Frontal cortex (tissue), 4 donors: ENCODE data around the gene SARS1. TPM values are rescaled to one million over a fixed set of nuclear protein-coding genes. Genes with fewer than 3 reads are reported as not detected.

Source experiments
- DNase-seq, 2 donors: peaks; one replicate each; pipeline ENCODE4 v3.0.0; 2012; ENCODE audit warnings: low spot score in 2 of 2
- FAIRE-seq: peaks from 2 replicates; lab custom pipeline; 2012; peaks lifted over from hg19 to GRCh38; lab: Jason Lieb, UNC
- total RNA-seq: library from RNA; depleted of rRNA; stranded (reverse); fragments of >200 nt; gene quantifications from one replicate; pipeline ENCODE4 v1.2.3, GENCODE V29; 2014
- donor health status: control.
- donor health status: control.
- donor health status: control.

The SARS1 gene
- total RNA-seq, 1 donor from 2014 or later: 162 TPM

- no peak for DNase-seq
- no peak for FAIRE-seq
Measured at GRCh38 chr1:109247401-109248365, 34.0 kb downstream of the SARS1 start.

- DNase-seq (no peak), FAIRE-seq (no peak)
Measured at GRCh38 chr1:109248444-109248796, 34.7 kb downstream of the SARS1 start.

GRCh38 chr1:109248797-109249629, 35.3 kb downstream of the SARS1 start, which contains the start of gene CELSR2:
CELSR2 (plus strand) TSS chr1:109249539; CDS start chr1:109250080, 541 bp downstream.
- FAIRE-seq: no peak
- peak; percentile 89 for DNase-seq

GRCh38 chr1:109249654-109250401, 36.1 kb downstream of the SARS1 start:
- FAIRE-seq (no peak), DNase-seq (peak in 1 of 2 donors; percentile 62)

GRCh38 chr1:109250454-109251276, 36.9 kb downstream of the SARS1 start:
- peak in 1 of 2 donors; percentile 29 for DNase-seq
- FAIRE-seq: no peak

GRCh38 chr1:109251277-109252166, 37.8 kb downstream of the SARS1 start:
- peak in 1 of 2 donors; percentile 25 for DNase-seq
- no peak for FAIRE-seq

GRCh38 chr1:109252167-109252892, 38.6 kb downstream of the SARS1 start:
- DNase-seq (peak in 1 of 2 donors; percentile 9), FAIRE-seq (no peak)

GRCh38 chr1:109252893-109253802, 39.4 kb downstream of the SARS1 start:
- peak; percentile 89 to 92 for DNase-seq
- no peak for FAIRE-seq

- DNase-seq: peak in 1 of 2 donors; percentile 71
- FAIRE-seq: no peak
Measured at GRCh38 chr1:109253803-109254620, 40.3 kb downstream of the SARS1 start.

- DNase-seq: peak in 1 of 2 donors; percentile 35
- FAIRE-seq: no peak
Measured at GRCh38 chr1:109254621-109255096, 40.9 kb downstream of the SARS1 start.

- FAIRE-seq: no peak
- DNase-seq: peak in 1 of 2 donors; percentile 36
Measured at GRCh38 chr1:109255097-109255651, 41.5 kb downstream of the SARS1 start.

GRCh38 chr1:109255678-109256077, 42.0 kb downstream of the SARS1 start:
- FAIRE-seq (no peak), DNase-seq (peak in 1 of 2 donors; percentile 14)

- FAIRE-seq (no peak), DNase-seq (peak in 1 of 2 donors; percentile 21)
Measured at GRCh38 chr1:109256085-109256484, 42.4 kb downstream of the SARS1 start.

GRCh38 chr1:109256971-109257681, 43.4 kb downstream of the SARS1 start:
- no peak for FAIRE-seq
- DNase-seq: no peak
